Mesenchymal stem cell (in vitro differentiated cells and primary cell): ENCODE measurements around the gene TTLL10.

Source experiments
- DNase-seq: peaks from one replicate; pipeline ENCODE4 v3.0.0-alpha.2; 2013
- H2AFZ ChIP-seq: one replicate; pipeline ENCODE4 v1.6.1; 2013; ENCODE audit warnings: low read depth, mild to moderate bottlenecking, control low read depth, inconsistent platforms, low read length, moderate library complexity
- H2AK5ac ChIP-seq: 2 replicates; pipeline ENCODE4 v1.6.1; 2013; ENCODE audit warnings: low read length, moderate library complexity, mild to moderate bottlenecking, inconsistent platforms; ENCODE audit not compliant: severe bottlenecking
- H2BK120ac ChIP-seq: one replicate; pipeline ENCODE4 v1.6.1; 2013; ENCODE audit warnings: low read depth, mild to moderate bottlenecking, inconsistent platforms, low read length, moderate library complexity
- H2BK12ac ChIP-seq, 2 experiments: one replicate each; pipeline ENCODE4 v1.6.1; 2013; ENCODE audit warnings: inconsistent platforms in 2 of 2, low read length in 2 of 2, mild to moderate bottlenecking in 2 of 2, moderate library complexity in 2 of 2, control low read depth in 1 of 2
- H2BK15ac ChIP-seq: one replicate; pipeline ENCODE4 v1.6.1; 2013; ENCODE audit warnings: mild to moderate bottlenecking, low read depth, inconsistent platforms; ENCODE audit not compliant: poor library complexity, severe bottlenecking
- H2BK5ac ChIP-seq: 2 replicates; pipeline ENCODE4 v1.6.1; 2013; ENCODE audit warnings: low read depth, mild to moderate bottlenecking, low read length, control low read depth, inconsistent platforms; ENCODE audit not compliant: poor library complexity, severe bottlenecking
- H3K14ac ChIP-seq, 2 experiments: one replicate each; pipeline ENCODE4 v1.6.1; 2013; ENCODE audit warnings: inconsistent platforms in 2 of 2, low read length in 2 of 2, control low read depth in 1 of 2, mild to moderate bottlenecking in 1 of 2, moderate library complexity in 1 of 2
- H3K18ac ChIP-seq, 2 experiments: one replicate each; pipeline ENCODE4 v1.6.1; 2013; ENCODE audit warnings: inconsistent platforms in 2 of 2, low read length in 2 of 2, control low read depth in 1 of 2, low read depth in 1 of 2, mild to moderate bottlenecking in 1 of 2
- H3K23ac ChIP-seq, 2 experiments: one replicate each; pipeline ENCODE4 v1.6.1; 2013; ENCODE audit warnings: inconsistent platforms in 2 of 2, low read length in 2 of 2, mild to moderate bottlenecking in 2 of 2, moderate library complexity in 2 of 2, control low read depth in 1 of 2
- H3K27ac ChIP-seq: 2 replicates; pipeline ENCODE4 v1.5.1; 2013; ENCODE audit warnings: mild to moderate bottlenecking, moderate library complexity, low read length, control low read depth, inconsistent platforms; ENCODE audit not compliant: poor library complexity, severe bottlenecking
- H3K27me3 ChIP-seq, 2 experiments: 2 replicates each; pipeline versions ENCODE4 v1.6.1 to v1.7.0; 2013; ENCODE audit warnings: low read length in 2 of 2, mild to moderate bottlenecking in 2 of 2, moderate library complexity in 2 of 2, control low read depth in 1 of 2, inconsistent platforms in 1 of 2; ENCODE audit not compliant: control insufficient read depth in 1 of 2, insufficient read depth in 1 of 2
- H3K36me3 ChIP-seq, 2 experiments: 2 replicates each; pipeline versions ENCODE4 v1.6.1 to v1.7.0; 2013; ENCODE audit warnings: low read length in 2 of 2, control low read depth in 1 of 2, inconsistent platforms in 1 of 2, low read depth in 1 of 2, mild to moderate bottlenecking in 1 of 2; ENCODE audit not compliant: insufficient read depth in 2 of 2, control insufficient read depth in 1 of 2
- H3K4ac ChIP-seq, 2 experiments: one replicate each; pipeline ENCODE4 v1.6.1; 2013; ENCODE audit warnings: inconsistent platforms in 2 of 2, low read length in 2 of 2, mild to moderate bottlenecking in 2 of 2, moderate library complexity in 2 of 2, control low read depth in 1 of 2, low read depth in 1 of 2
- H3K4me1 ChIP-seq: 2 replicates; pipeline ENCODE4 v1.6.1; 2013; ENCODE audit warnings: low read depth, low read length, control low read depth; ENCODE audit not compliant: control insufficient read depth, insufficient read depth
- H3K4me2 ChIP-seq: 2 replicates; pipeline ENCODE4 v1.6.1; 2013; ENCODE audit warnings: low read length, mild to moderate bottlenecking, inconsistent platforms; ENCODE audit not compliant: poor library complexity, severe bottlenecking
- H3K4me3 ChIP-seq, 2 experiments: 2 replicates each; pipeline versions ENCODE4 v1.5.1 to v1.7.0; 2013; ENCODE audit warnings: low read length in 2 of 2, mild to moderate bottlenecking in 2 of 2, control low read depth in 1 of 2, low read depth in 1 of 2; ENCODE audit not compliant: insufficient read depth in 1 of 2
- H3K79me1 ChIP-seq: replicated peaks from 2 replicates; pipeline ENCODE4 v1.6.1; 2013; ENCODE audit warnings: mild to moderate bottlenecking, control low read depth, low read length, inconsistent platforms; ENCODE audit not compliant: poor library complexity, severe bottlenecking
- H3K9ac ChIP-seq: 2 replicates; pipeline ENCODE4 v1.7.0; 2013; ENCODE audit warnings: mild to moderate bottlenecking, low read length, moderate library complexity
- H3K9me3 ChIP-seq: 2 replicates; pipeline ENCODE4 v1.7.0; 2013; ENCODE audit warnings: mild to moderate bottlenecking, low read length; ENCODE audit not compliant: control insufficient read depth
- H4K8ac ChIP-seq: one replicate; pipeline ENCODE4 v1.6.1; 2013; ENCODE audit warnings: inconsistent platforms, mild to moderate bottlenecking, low read length, moderate library complexity
- H4K91ac ChIP-seq: one replicate; pipeline ENCODE4 v1.6.1; 2013; ENCODE audit warnings: mild to moderate bottlenecking, low read length, inconsistent platforms
- WGBS: methylation state at CpG from one replicate; pipeline ENCODE4 v1.1.7; 2013; ENCODE audit warnings: mixed read lengths; 5-methylcytosine and 5-hydroxymethylcytosine counted together

Gene TTLL10

DNA sequence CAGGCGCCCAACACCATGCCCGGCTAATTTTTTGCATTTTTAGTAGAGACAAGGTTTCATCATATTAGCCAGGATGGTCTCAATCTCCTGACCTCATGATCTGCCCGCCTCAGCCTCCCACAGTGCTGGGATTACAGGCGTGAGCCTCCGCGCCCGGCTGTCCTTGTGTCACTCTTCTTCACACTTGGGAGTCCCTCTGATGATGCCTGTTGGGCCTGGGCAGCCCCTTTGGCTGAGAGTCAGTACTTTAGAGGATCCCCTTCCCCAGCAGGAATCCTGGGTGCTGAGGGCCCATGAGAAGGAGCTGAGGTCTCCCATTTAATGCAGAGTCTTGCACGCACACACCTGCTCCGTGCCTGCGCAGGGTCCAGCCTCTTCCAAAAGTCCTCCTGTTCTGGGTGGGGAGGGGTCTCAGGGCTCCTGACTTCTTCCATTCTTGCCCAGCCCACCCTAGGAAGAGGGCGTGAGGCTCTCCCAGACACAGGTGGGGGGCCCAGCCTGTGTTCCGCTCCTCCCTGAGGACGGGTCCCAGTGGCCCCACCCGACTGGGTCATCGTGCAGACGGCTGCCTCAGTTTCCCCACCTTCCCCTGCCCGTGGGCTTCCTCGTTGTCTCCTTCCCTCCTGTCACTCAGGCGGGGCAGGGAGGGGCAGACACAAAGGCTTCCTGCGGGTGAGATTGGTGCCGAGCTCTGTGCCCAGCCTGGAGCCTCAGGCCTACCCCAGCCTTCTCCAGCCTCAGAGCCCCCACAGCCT is 3.9 kb downstream of the TTLL10 start:
- H3K79me1 ChIP-seq = no peaks in the 10 kb centered on the region
- no peak overlapping the region for H3K4me3 ChIP-seq
- H2AFZ ChIP-seq = no peak overlapping the region
- no peak overlapping the region for H3K18ac ChIP-seq
- no peak overlapping the region for H4K91ac ChIP-seq
- WGBS = 90% methylated on average over 21 of the region's 21 CpGs
- H2AK5ac ChIP-seq = no peak overlapping the region
- peaks cover 55% of the 10 kb centered on the region for H3K4me1 ChIP-seq
- peaks cover 0 to 7% of the 10 kb centered on the region in 2 experiments for H3K36me3 ChIP-seq
- H3K27ac ChIP-seq = no peak overlapping the region
- H2BK5ac ChIP-seq = no peak overlapping the region
- H3K9me3 ChIP-seq = no peaks in the 10 kb centered on the region
- no peak overlapping the region for H3K14ac ChIP-seq
- no peak overlapping the region for H3K23ac ChIP-seq
- no peak overlapping the region for H2BK12ac ChIP-seq
- H3K27me3 ChIP-seq = peaks cover 37 to 77% of the 10 kb centered on the region in 2 experiments
- no peak overlapping the region for H3K9ac ChIP-seq
- no peak overlapping the region for H2BK120ac ChIP-seq
- no peak for DNase-seq
- no peak overlapping the region for H3K4ac ChIP-seq
- no peak overlapping the region for H3K4me2 ChIP-seq
- H2BK15ac ChIP-seq = no peak overlapping the region
- H4K8ac ChIP-seq = no peak overlapping the region

DNA sequence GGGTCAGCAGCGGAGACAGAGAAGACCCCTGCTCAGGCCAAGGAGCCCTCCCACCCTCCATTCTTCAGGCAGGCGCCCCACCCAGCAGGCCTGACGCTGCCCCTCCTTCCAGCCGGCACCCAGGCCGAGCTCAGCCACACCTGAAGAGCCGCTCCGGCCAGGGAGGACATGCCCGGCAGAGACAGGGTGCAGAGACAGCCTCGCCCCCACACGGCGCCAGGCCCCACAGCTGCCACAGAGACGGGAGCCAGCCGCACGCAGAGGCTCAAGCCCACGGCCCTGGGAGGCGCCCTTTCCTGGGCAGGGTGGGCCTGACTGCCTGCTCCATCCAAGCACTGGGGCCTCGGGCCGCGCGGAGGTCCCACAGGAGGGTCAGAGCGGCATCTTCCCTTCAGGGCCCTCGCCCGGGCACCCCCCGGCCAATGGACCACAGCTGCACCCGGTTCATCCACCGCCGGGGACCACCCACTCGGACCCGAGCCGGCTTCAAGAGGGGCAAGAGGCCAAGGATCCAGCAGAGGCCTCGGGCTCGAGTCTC is 5.2 kb downstream of the TTLL10 start:
- H2AFZ ChIP-seq = no peak overlapping the region
- H2BK12ac ChIP-seq = no peak overlapping the region
- H3K9ac ChIP-seq = no peak overlapping the region
- no peaks in the 10 kb centered on the region for H3K79me1 ChIP-seq
- H3K4me2 ChIP-seq = no peak overlapping the region
- peaks cover 0 to 7% of the 10 kb centered on the region in 2 experiments for H3K36me3 ChIP-seq
- H3K9me3 ChIP-seq = no peaks in the 10 kb centered on the region
- no peak overlapping the region for H4K91ac ChIP-seq
- H3K27me3 ChIP-seq = peaks cover 28 to 77% of the 10 kb centered on the region in 2 experiments
- H2AK5ac ChIP-seq = peak overlapping the region; percentile 32
- DNase-seq = no peak
- no peak overlapping the region for H2BK120ac ChIP-seq
- H2BK15ac ChIP-seq = no peak overlapping the region
- H4K8ac ChIP-seq = no peak overlapping the region
- no peak overlapping the region for H3K4ac ChIP-seq
- 95% methylated on average over 30 of the region's 32 CpGs for WGBS
- H3K14ac ChIP-seq = no peak overlapping the region
- H3K18ac ChIP-seq = no peak overlapping the region
- no peak overlapping the region for H3K23ac ChIP-seq
- H3K27ac ChIP-seq = no peak overlapping the region
- H3K4me3 ChIP-seq = no peak overlapping the region
- peak overlapping the region; percentile 12 for H2BK5ac ChIP-seq
- peaks cover 48% of the 10 kb centered on the region for H3K4me1 ChIP-seq

DNA sequence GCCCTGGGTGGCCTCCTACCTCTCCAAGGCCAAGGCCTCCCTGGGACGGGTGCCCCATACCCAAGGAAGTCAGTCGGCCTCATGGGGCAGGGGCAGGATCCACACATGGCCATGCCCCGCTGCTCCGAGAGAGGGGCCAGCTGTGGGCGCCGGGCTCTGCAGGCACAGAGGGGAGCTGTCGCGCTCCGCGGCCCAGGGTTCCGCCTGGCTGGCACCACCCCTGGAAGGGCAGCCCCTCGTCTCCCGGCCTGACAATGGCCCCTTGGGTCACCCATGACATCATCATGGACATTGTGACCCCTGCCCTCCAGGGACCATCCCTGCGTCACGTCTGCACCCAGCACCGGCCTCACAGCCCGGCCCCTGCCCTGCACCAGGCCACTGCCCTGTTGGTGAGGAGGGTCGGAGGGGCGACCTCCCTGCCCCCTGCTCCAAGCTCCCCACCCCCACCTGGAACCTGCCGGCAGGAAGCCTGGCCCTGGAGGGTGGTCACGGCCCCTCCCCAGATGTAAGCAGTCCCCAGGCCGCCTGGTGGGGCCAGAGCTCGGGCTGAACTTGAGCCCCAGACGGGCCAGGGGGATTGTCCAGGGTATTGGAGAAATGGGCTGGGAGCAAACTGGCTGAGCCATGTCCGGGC is 5.8 kb downstream of the TTLL10 start:
- Histone ChIP-seq H2BK12ac (no peak overlapping the region), H3K9ac (no peak overlapping the region), H3K27ac (no peak overlapping the region), H3K36me3 (peaks cover 0 to 7% of the 10 kb centered on the region in 2 experiments), H3K14ac (no peak overlapping the region), H2AK5ac (no peak overlapping the region), H2BK120ac (no peak overlapping the region), H3K23ac (no peak overlapping the region), H3K9me3 (no peaks in the 10 kb centered on the region), H3K4ac (no peak overlapping the region), H2BK5ac (no peak overlapping the region), H4K91ac (no peak overlapping the region), H3K4me2 (no peak overlapping the region), H3K27me3 (peaks cover 22 to 74% of the 10 kb centered on the region in 2 experiments), H2AFZ (no peak overlapping the region), H3K18ac (no peak overlapping the region), H3K79me1 (no peaks in the 10 kb centered on the region), H3K4me1 (peaks cover 47% of the 10 kb centered on the region), H3K4me3 (no peak overlapping the region), H2BK15ac (no peak overlapping the region), H4K8ac (no peak overlapping the region)
- no peak for DNase-seq
- 85% methylated on average over 21 of the region's 25 CpGs for whole genome bisulfite sequencing
